Astrocyte (in vitro differentiated cells and primary cell): Measurements from ENCODE around the gene ODR4. TPM values are rescaled to one million over a fixed set of nuclear protein-coding genes. Genes with fewer than 3 reads are reported as not detected.
"Not testable (repeated sequence)": the region's sequence is repeated elsewhere in the genome, so short reads cannot be mapped to it uniquely, and the experiment has no call there.

Experiments used
- DNase-seq: peaks from one replicate; pipeline ENCODE4 v3.0.0-alpha.2; 2010; ENCODE audit warnings: low read depth
- FAIRE-seq: peaks from 2 replicates; lab custom pipeline; 2011; peaks lifted over from hg19 to GRCh38; lab: Jason Lieb, UNC
- H2AFZ ChIP-seq: 2 replicates; pipeline ENCODE4 v1.6.0; 2012; ENCODE audit warnings: low read depth, low read length, inconsistent platforms
- H3K27ac ChIP-seq: 2 replicates; pipeline ENCODE4 v1.5.1; 2011; ENCODE audit warnings: low read depth, low read length, inconsistent platforms
- H3K27me3 ChIP-seq: 2 replicates; pipeline ENCODE4 v1.6.0; 2011; ENCODE audit warnings: low read length, inconsistent platforms; ENCODE audit not compliant: insufficient read depth
- H3K36me3 ChIP-seq: 2 replicates; pipeline ENCODE4 v1.5.1; 2011; ENCODE audit warnings: low read length, inconsistent platforms; ENCODE audit not compliant: insufficient read depth
- H3K4me1 ChIP-seq: 2 replicates; pipeline ENCODE4 v1.5.1; 2011; ENCODE audit warnings: low read length, inconsistent platforms; ENCODE audit not compliant: insufficient read depth
- H3K4me2 ChIP-seq: 2 replicates; pipeline ENCODE4 v1.6.0; 2012; ENCODE audit warnings: low read length, inconsistent platforms
- H3K4me3 ChIP-seq: 2 replicates; pipeline ENCODE4 v1.5.1; 2011; ENCODE audit warnings: low read depth, mild to moderate bottlenecking, low read length, inconsistent platforms; ENCODE audit not compliant: insufficient read depth
- H3K79me2 ChIP-seq: 2 replicates; pipeline ENCODE4 v1.6.0; 2012; ENCODE audit warnings: mild to moderate bottlenecking, low read length, inconsistent platforms; ENCODE audit not compliant: insufficient read depth
- H3K9ac ChIP-seq: 2 replicates; pipeline ENCODE4 v1.6.0; 2012; ENCODE audit warnings: mild to moderate bottlenecking, low read length, inconsistent platforms
- H3K9me3 ChIP-seq: 2 replicates; pipeline ENCODE4 v1.5.1; 2012; ENCODE audit warnings: low read depth, mild to moderate bottlenecking, low read length, inconsistent platforms; ENCODE audit not compliant: insufficient read depth
- H4K20me1 ChIP-seq: 2 replicates; pipeline ENCODE4 v1.6.0; 2012; ENCODE audit warnings: low read length, inconsistent platforms; ENCODE audit not compliant: insufficient read depth
- H3K27ac Mint-ChIP-seq: one replicate; pipeline ENCODE4 v1.8.0; 2021; ENCODE audit warnings: mild to moderate bottlenecking, mixed read lengths; ENCODE audit not compliant: unreplicated experiment
- H3K27me3 Mint-ChIP-seq: one replicate; pipeline ENCODE4 v1.8.0; 2021; ENCODE audit warnings: low read depth, mixed read lengths; ENCODE audit not compliant: unreplicated experiment
- H3K36me3 Mint-ChIP-seq: one replicate; pipeline ENCODE4 v1.8.0; 2021; ENCODE audit warnings: low read depth, mixed read lengths; ENCODE audit not compliant: unreplicated experiment
- H3K4me1 Mint-ChIP-seq: one replicate; pipeline ENCODE4 v1.8.0; 2021; ENCODE audit warnings: low read depth, mixed read lengths; ENCODE audit not compliant: unreplicated experiment
- H3K4me3 Mint-ChIP-seq: one replicate; pipeline ENCODE4 v1.8.0; 2021; ENCODE audit warnings: mild to moderate bottlenecking, moderate library complexity, mixed read lengths; ENCODE audit not compliant: unreplicated experiment
- H3K9me3 Mint-ChIP-seq: one replicate; pipeline ENCODE4 v1.8.0; 2021; ENCODE audit warnings: mild to moderate bottlenecking, mixed read lengths; ENCODE audit not compliant: unreplicated experiment
- CTCF ChIP-seq: IDR thresholded peaks from 2 replicates; pipeline ENCODE4 v1.5.1; 2011; ENCODE audit warnings: low read depth, mild to moderate bottlenecking, inconsistent platforms, low read length, moderate library complexity; ENCODE audit not compliant: insufficient read depth
- EZH2 ChIP-seq: IDR thresholded peaks from 2 replicates; pipeline ENCODE4 v1.6.1; 2012; ENCODE audit warnings: mild to moderate bottlenecking, low read length, inconsistent platforms; ENCODE audit not compliant: insufficient read depth
- total RNA-seq: library from RNA; stranded (reverse); gene quantifications from 2 replicates; pipeline ENCODE4 v1.2.1, GENCODE V29; 2021

Gene ODR4
- total RNA-seq, 1 donor from 2014 or later = 22.1 TPM

GRCh38 chr1:186340772-186341171 is 34.9 kb upstream of the ODR4 start:
- H3K9me3 ChIP-seq = no peaks in the 10 kb centered on the region
- no peak overlapping the region for H3K4me3 ChIP-seq
- H2AFZ ChIP-seq = no peak overlapping the region
- DNase-seq (no peak), FAIRE-seq (no peak)
- Mint-ChIP-seq H3K36me3 (peaks cover 2% of the 10 kb centered on the region), H3K9me3 (no peaks in the 10 kb centered on the region), H3K27ac (no peak overlapping the region), H3K27me3 (no peaks in the 10 kb centered on the region), H3K4me1 (no peaks in the 10 kb centered on the region), H3K4me3 (no peak overlapping the region)
- H3K9ac ChIP-seq = no peak overlapping the region
- no peak overlapping the region for H3K27ac ChIP-seq
- H3K4me1 ChIP-seq = no peaks in the 10 kb centered on the region
- no peaks in the 10 kb centered on the region for H3K27me3 ChIP-seq
- no peak overlapping the region for H3K4me2 ChIP-seq
- H3K79me2 ChIP-seq = no peaks in the 10 kb centered on the region
- TF ChIP-seq EZH2 (no peak), CTCF (no peak)
- no peaks in the 10 kb centered on the region for H4K20me1 ChIP-seq
- peaks cover 76% of the 10 kb centered on the region for H3K36me3 ChIP-seq

- peaks cover 74% of the 10 kb centered on the region for H3K36me3 ChIP-seq
- H3K27ac ChIP-seq, FAIRE-seq, H3K9me3 ChIP-seq, H4K20me1 ChIP-seq, H3K4me2 ChIP-seq, H3K27me3 Mint-ChIP-seq, H3K9ac ChIP-seq, H3K9me3 Mint-ChIP-seq, H3K79me2 ChIP-seq, H3K4me3 Mint-ChIP-seq, H3K4me1 ChIP-seq, H3K27me3 ChIP-seq, H3K4me3 ChIP-seq, H2AFZ ChIP-seq: not testable (repeated sequence)
- peak overlapping the region; percentile 80 for H3K27ac Mint-ChIP-seq
- DNase-seq = peak; percentile 15
- H3K4me1 Mint-ChIP-seq = peaks cover 14% of the 10 kb centered on the region
- peaks cover 24% of the 10 kb centered on the region for H3K36me3 Mint-ChIP-seq
Measured at GRCh38 chr1:186347837-186348691, 27.6 kb upstream of the ODR4 start.

GRCh38 chr1:186374303-186375151 is 1.1 kb upstream of the ODR4 start:
- no peaks in the 10 kb centered on the region for H3K27me3 Mint-ChIP-seq
- Histone ChIP-seq H3K9me3 (no peaks in the 10 kb centered on the region), H3K79me2 (peaks cover 78% of the 10 kb centered on the region), H4K20me1 (peaks cover 19% of the 10 kb centered on the region), H3K4me2 (peak overlapping the region; percentile 86), H3K4me1 (peaks cover 6% of the 10 kb centered on the region), H2AFZ (peak overlapping the region; percentile 72), H3K9ac (peak overlapping the region; percentile 99), H3K4me3 (peak overlapping the region; percentile 92), H3K27me3 (no peaks in the 10 kb centered on the region), H3K27ac (peak overlapping the region; percentile 98), H3K36me3 (peaks cover 20% of the 10 kb centered on the region)
- no peak for FAIRE-seq
- peak; percentile 24 for DNase-seq
- H3K4me3 Mint-ChIP-seq = peak overlapping the region; percentile 98
- TF ChIP-seq EZH2 (no peak), CTCF (no peak)
- H3K9me3 Mint-ChIP-seq = no peaks in the 10 kb centered on the region
- peaks cover 2% of the 10 kb centered on the region for H3K4me1 Mint-ChIP-seq
- peak overlapping the region; percentile 67 for H3K27ac Mint-ChIP-seq
- peaks cover 2% of the 10 kb centered on the region for H3K36me3 Mint-ChIP-seq
